K562 (cell line): ENCODE data around the gene SUPT5H. TPM values are rescaled to one million over a fixed set of nuclear protein-coding genes. Genes with fewer than 3 reads are reported as not detected.

ENCODE experiments used
- ATF7 ChIP-seq: fragments of 450-650 bp; IDR thresholded peaks from 2 replicates; pipeline ENCODE4 v1.7.1; 2014; ENCODE audit warnings: mild to moderate bottlenecking, moderate library complexity
- EGR1 ChIP-seq: fragments of 450-650 bp; conservative IDR thresholded peaks from 2 replicates; pipeline ENCODE4 v1.6.1; 2017; ENCODE audit warnings: mild to moderate bottlenecking
- ERF ChIP-seq: fragments of 450-650 bp; formaldehyde crosslinking; IDR thresholded peaks from 2 replicates; pipeline ENCODE4 v1.4.0; 2020; ENCODE audit warnings: mild to moderate bottlenecking, mixed read lengths
- FOXJ2 ChIP-seq: fragments of 200-800 bp; sonication (Bioruptor generic); IDR thresholded peaks from 2 replicates; pipeline ENCODE4 v1.6.1; 2016; ENCODE audit warnings: missing genetic modification characterization, missing compliant biosample characterization
- HDAC8 ChIP-seq: fragments of 450-650 bp; IDR thresholded peaks from 2 replicates; pipeline ENCODE4 v1.6.1; 2016; ENCODE audit warnings: mild to moderate bottlenecking, missing genetic modification characterization, moderate library complexity, missing compliant biosample characterization
- JUNB ChIP-seq: fragments of 450-650 bp; formaldehyde crosslinking; conservative IDR thresholded peaks from 2 replicates; pipeline ENCODE4 v1.4.0; 2020; ENCODE audit warnings: mild to moderate bottlenecking
- L3MBTL2 ChIP-seq: fragments of 450-650 bp; IDR thresholded peaks from 2 replicates; pipeline ENCODE4 v1.6.1; 2016; ENCODE audit warnings: mild to moderate bottlenecking, moderate library complexity
- NFATC3 ChIP-seq: fragments of 450-650 bp; IDR thresholded peaks from 2 replicates; pipeline ENCODE4 v1.6.1; 2017; ENCODE audit warnings: mild to moderate bottlenecking
- PURB ChIP-seq: sonication (generic); formaldehyde crosslinking; IDR thresholded peaks from 2 replicates; pipeline ENCODE4 v1.9.0; 2021; ENCODE audit warnings: low read depth, mild to moderate bottlenecking, missing genetic modification reagents
- SIX5 ChIP-seq, 2 experiments: IDR thresholded peaks; 2 replicates each; pipeline ENCODE4 v1.6.1; 2011; ENCODE audit warnings: low read length in 2 of 2, borderline replicate concordance in 1 of 2, low read depth in 1 of 2, mild to moderate bottlenecking in 1 of 2, moderate library complexity in 1 of 2; ENCODE audit not compliant: insufficient read depth in 1 of 2
- ZBTB8A ChIP-seq: fragments of 450-650 bp; IDR thresholded peaks from 2 replicates; pipeline ENCODE4 v1.6.1; 2018; ENCODE audit warnings: mild to moderate bottlenecking, moderate library complexity; ENCODE audit not compliant: partially characterized antibody
- ZNF197 ChIP-seq: fragments of 200-800 bp; sonication (Bioruptor generic); IDR thresholded peaks from 2 replicates; pipeline ENCODE4 v1.6.1; 2016; ENCODE audit warnings: low read depth, missing genetic modification characterization, missing compliant biosample characterization
- polyA plus RNA-seq, 8 experiments: library from polyadenylated mRNA; depleted of rRNA in 4 of 8; stranded (reverse) in 5 of 8; unstranded in 3 of 8; fragments of >200 nt; fragmentation: Nextera tagmentation in 2 of 8; fragmentation: Illumina TruSeq in 1 of 8; extraction: Ambion mirVana in 2 of 8; extraction: Trizol in 1 of 8; gene quantifications; 2 replicates each; pipeline versions ENCODE4 v1.2.1 to v1.2.3, GENCODE V29; 2011 to 2014; ENCODE audit warnings: inconsistent platforms in 1 of 8, missing spikeins in 1 of 8
- total RNA-seq, 7 experiments: library from RNA; depleted of rRNA in 6 of 7; stranded (reverse); fragments of >200 nt in 6 of 7; fragmentation: Illumina TruSeq in 2 of 7; extraction: Trizol in 2 of 7; gene quantifications; 2 replicates each; pipeline versions ENCODE4 v1.2.1 to v1.2.3, GENCODE V29; 2011 to 2021; ENCODE audit warnings: low replicate concordance in 1 of 7
- TF ChIP-seq, protein P1 (sequence below): fragments of 450-650 bp; IDR thresholded peaks from 2 replicates; pipeline ENCODE4 v1.6.1; 2017; ENCODE audit warnings: antibody characterized with exemption, mild to moderate bottlenecking
- TF ChIP-seq, protein P2 (sequence below): sonication (generic); formaldehyde crosslinking; IDR thresholded peaks from 2 replicates; pipeline ENCODE4 v1.8.0; 2023; ENCODE audit warnings: missing genetic modification reagents, mild to moderate bottlenecking, borderline replicate concordance
- TF ChIP-seq, protein P3 (sequence below): sonication (generic); formaldehyde crosslinking; IDR thresholded peaks from 2 replicates; pipeline ENCODE4 v1.8.1; 2023; ENCODE audit warnings: mild to moderate bottlenecking, missing genetic modification reagents

The SUPT5H gene
- total and polyA plus RNA-seq, 9 of the 15 experiments (the other 6 are each of a cell fraction or from before 2014, with no cell fraction given), result 13.3 to 85.9 (median 35.9) TPM

DNA sequence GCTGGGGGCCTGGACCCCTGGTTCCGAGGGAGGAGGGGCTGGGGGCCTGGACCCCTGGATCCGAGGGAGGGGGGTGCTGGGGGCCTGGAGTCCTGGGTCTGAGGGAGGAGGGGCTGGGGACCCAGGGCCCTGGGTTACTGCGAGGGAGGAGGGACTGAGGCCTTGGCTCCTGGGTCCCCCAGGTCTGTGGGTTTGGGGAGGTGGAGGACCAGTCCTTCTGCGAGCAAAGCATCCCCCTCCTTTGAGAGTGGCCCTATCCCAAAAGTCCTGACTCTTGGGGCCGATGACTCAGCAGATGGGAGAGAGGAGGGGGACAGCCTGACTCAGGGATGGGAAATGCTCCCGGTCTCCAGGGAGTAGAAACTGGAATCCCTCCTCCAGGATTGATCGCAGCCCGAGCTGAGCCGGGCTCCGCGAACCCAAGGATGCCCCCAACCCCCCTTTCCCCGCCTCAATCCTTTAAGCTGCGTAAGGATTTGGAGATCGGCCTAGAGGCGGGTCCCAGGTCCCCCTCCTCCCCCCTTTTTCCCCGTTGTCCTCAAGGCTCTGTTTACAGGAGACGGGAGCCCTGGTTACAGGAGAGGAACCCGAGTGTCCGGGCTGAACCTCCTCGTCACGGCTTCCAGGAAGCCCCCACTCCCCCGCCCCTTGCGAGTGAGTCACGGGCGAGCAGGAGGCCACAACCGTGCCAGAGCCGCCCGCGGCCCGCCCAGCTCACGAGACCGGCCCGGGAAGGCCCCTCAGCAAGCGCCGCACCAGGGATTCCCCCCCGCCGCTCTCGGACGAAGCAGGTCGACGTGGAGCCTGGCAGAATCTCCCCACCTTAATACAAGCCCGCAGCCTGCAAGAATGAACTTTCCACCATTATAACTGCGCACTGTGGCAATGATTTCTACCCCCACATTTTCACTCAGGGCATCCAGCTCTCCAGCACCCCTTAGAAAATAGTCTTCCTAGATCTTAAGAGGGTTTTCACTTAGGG, 41.8 kb upstream of the SUPT5H start (continued):
- TF ChIP-seq, protein P1, sequence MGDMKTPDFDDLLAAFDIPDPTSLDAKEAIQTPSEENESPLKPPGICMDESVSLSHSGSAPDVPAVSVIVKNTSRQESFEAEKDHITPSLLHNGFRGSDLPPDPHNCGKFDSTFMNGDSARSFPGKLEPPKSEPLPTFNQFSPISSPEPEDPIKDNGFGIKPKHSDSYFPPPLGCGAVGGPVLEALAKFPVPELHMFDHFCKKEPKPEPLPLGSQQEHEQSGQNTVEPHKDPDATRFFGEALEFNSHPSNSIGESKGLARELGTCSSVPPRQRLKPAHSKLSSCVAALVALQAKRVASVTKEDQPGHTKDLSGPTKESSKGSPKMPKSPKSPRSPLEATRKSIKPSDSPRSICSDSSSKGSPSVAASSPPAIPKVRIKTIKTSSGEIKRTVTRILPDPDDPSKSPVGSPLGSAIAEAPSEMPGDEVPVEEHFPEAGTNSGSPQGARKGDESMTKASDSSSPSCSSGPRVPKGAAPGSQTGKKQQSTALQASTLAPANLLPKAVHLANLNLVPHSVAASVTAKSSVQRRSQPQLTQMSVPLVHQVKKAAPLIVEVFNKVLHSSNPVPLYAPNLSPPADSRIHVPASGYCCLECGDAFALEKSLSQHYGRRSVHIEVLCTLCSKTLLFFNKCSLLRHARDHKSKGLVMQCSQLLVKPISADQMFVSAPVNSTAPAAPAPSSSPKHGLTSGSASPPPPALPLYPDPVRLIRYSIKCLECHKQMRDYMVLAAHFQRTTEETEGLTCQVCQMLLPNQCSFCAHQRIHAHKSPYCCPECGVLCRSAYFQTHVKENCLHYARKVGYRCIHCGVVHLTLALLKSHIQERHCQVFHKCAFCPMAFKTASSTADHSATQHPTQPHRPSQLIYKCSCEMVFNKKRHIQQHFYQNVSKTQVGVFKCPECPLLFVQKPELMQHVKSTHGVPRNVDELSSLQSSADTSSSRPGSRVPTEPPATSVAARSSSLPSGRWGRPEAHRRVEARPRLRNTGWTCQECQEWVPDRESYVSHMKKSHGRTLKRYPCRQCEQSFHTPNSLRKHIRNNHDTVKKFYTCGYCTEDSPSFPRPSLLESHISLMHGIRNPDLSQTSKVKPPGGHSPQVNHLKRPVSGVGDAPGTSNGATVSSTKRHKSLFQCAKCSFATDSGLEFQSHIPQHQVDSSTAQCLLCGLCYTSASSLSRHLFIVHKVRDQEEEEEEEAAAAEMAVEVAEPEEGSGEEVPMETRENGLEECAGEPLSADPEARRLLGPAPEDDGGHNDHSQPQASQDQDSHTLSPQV, result peak; percentile 27; the same call in 1 of the 2 replicates
- TF ChIP-seq L3MBTL2 (peak; percentile 70; the same call in 1 of the 2 replicates), ZBTB8A (no peak), ZNF197 (no peak), ATF7 (peak; percentile 83), ERF (CRISPR knock-in tag) (no peak), NFATC3 (peak; percentile 91), JUNB (CRISPR knock-in tag) (peak; percentile 66; the same call in 1 of the 2 replicates), PURB (CRISPR knock-in tag) (no peak), FOXJ2 (peak; percentile 99), EGR1 (peak; percentile 56; the same call in 1 of the 2 replicates), HDAC8 (tag) (no peak), SIX5 (IDR thresholded peaks at IDR 0.05; ENCODE audit: borderline replicate concordance in 1 of 2, insufficient read depth in 1 of 2, low read depth in 1 of 2, low read length in 2 of 2) (no peak)
- TF ChIP-seq, protein P2, sequence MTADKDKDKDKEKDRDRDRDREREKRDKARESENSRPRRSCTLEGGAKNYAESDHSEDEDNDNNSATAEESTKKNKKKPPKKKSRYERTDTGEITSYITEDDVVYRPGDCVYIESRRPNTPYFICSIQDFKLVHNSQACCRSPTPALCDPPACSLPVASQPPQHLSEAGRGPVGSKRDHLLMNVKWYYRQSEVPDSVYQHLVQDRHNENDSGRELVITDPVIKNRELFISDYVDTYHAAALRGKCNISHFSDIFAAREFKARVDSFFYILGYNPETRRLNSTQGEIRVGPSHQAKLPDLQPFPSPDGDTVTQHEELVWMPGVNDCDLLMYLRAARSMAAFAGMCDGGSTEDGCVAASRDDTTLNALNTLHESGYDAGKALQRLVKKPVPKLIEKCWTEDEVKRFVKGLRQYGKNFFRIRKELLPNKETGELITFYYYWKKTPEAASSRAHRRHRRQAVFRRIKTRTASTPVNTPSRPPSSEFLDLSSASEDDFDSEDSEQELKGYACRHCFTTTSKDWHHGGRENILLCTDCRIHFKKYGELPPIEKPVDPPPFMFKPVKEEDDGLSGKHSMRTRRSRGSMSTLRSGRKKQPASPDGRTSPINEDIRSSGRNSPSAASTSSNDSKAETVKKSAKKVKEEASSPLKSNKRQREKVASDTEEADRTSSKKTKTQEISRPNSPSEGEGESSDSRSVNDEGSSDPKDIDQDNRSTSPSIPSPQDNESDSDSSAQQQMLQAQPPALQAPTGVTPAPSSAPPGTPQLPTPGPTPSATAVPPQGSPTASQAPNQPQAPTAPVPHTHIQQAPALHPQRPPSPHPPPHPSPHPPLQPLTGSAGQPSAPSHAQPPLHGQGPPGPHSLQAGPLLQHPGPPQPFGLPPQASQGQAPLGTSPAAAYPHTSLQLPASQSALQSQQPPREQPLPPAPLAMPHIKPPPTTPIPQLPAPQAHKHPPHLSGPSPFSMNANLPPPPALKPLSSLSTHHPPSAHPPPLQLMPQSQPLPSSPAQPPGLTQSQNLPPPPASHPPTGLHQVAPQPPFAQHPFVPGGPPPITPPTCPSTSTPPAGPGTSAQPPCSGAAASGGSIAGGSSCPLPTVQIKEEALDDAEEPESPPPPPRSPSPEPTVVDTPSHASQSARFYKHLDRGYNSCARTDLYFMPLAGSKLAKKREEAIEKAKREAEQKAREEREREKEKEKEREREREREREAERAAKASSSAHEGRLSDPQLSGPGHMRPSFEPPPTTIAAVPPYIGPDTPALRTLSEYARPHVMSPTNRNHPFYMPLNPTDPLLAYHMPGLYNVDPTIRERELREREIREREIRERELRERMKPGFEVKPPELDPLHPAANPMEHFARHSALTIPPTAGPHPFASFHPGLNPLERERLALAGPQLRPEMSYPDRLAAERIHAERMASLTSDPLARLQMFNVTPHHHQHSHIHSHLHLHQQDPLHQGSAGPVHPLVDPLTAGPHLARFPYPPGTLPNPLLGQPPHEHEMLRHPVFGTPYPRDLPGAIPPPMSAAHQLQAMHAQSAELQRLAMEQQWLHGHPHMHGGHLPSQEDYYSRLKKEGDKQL (CRISPR knock-in tag), result no peak
- TF ChIP-seq, protein P3, sequence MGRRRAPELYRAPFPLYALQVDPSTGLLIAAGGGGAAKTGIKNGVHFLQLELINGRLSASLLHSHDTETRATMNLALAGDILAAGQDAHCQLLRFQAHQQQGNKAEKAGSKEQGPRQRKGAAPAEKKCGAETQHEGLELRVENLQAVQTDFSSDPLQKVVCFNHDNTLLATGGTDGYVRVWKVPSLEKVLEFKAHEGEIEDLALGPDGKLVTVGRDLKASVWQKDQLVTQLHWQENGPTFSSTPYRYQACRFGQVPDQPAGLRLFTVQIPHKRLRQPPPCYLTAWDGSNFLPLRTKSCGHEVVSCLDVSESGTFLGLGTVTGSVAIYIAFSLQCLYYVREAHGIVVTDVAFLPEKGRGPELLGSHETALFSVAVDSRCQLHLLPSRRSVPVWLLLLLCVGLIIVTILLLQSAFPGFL, result 0 out of 2 replicates have a peak, but pooled peaks have one; percentile 63
